Panc1 (cell line): Measurements from ENCODE around the gene FOS. TPM values are rescaled to one million over a fixed set of nuclear protein-coding genes. Genes with fewer than 3 reads are reported as not detected.

ENCODE experiments used
- ATAC-seq: fragments of 200-7000 bp; cut with Tn5 transposase; 2 replicates; pipeline ENCODE4 v1.9.1; 2020; ENCODE audit warnings: mild to moderate bottlenecking, moderate library complexity
- BruUV-seq: library from RNA; stranded (reverse); fragments of 400-500 nt; replicated peaks from 2 replicates; lab custom pipeline; 2021; lab: Mats Ljungman, UMichigan
- CTCF ChIA-PET: fragments of 300-600 bp; sonication (Branson Sonifier 250); formaldehyde crosslinking; loops from one replicate; lab custom pipeline; 2022; ENCODE audit warnings: antibody characterized with exemption; lab: Charles Lee
- POLR2A ChIA-PET: fragments of 300-600 bp; sonication (Branson Sonifier 250); formaldehyde crosslinking; loops from one replicate; lab custom pipeline; 2022; ENCODE audit warnings: antibody characterized with exemption; lab: Charles Lee
- DNase-seq: peaks from one replicate; pipeline ENCODE4 v3.0.0-alpha.2; 2010; ENCODE audit warnings: low read depth, low spot score
- H3K27ac ChIP-seq: 2 replicates; pipeline ENCODE4 v1.5.1; 2011; ENCODE audit warnings: mild to moderate bottlenecking, low read length, inconsistent platforms
- H3K27me3 ChIP-seq: fragments of 200-500 bp; sonication (Bioruptor generic); 2 replicates; pipeline ENCODE4 v1.6.0; 2014; ENCODE audit warnings: low read length, inconsistent platforms; ENCODE audit not compliant: control insufficient read depth, insufficient read depth
- H3K36me3 ChIP-seq: fragments of 200-500 bp; sonication (Bioruptor generic); 2 replicates; pipeline ENCODE4 v1.5.1; 2014; ENCODE audit warnings: inconsistent platforms, mild to moderate bottlenecking, low read length, moderate library complexity; ENCODE audit not compliant: control insufficient read depth, insufficient read depth
- H3K4me1 ChIP-seq: 2 replicates; pipeline ENCODE4 v1.5.1; 2011; ENCODE audit warnings: inconsistent platforms, mild to moderate bottlenecking, low read length, moderate library complexity; ENCODE audit not compliant: control insufficient read depth, insufficient read depth
- H3K4me3 ChIP-seq, 2 experiments: 2 replicates each; pipeline ENCODE4 v1.5.1; 2011 to 2012; ENCODE audit warnings: low read depth in 2 of 2, low read length in 2 of 2, mild to moderate bottlenecking in 2 of 2, inconsistent platforms in 1 of 2, moderate library complexity in 1 of 2
- H3K9me3 ChIP-seq: fragments of 200-500 bp; sonication (Bioruptor generic); 2 replicates; pipeline ENCODE4 v1.5.1; 2014; ENCODE audit warnings: low read depth, mild to moderate bottlenecking, inconsistent platforms, low read length, moderate library complexity; ENCODE audit not compliant: control insufficient read depth, insufficient read depth
- POLR2AphosphoS5 ChIP-seq: IDR thresholded peaks from 2 replicates; pipeline ENCODE4 v1.6.1; 2012; ENCODE audit warnings: mild to moderate bottlenecking, low read depth, low read length, moderate library complexity
- SIN3A ChIP-seq: IDR thresholded peaks from 2 replicates; pipeline ENCODE4 v1.6.1; 2012; ENCODE audit warnings: low read depth, mild to moderate bottlenecking, low read length, moderate library complexity, borderline replicate concordance; ENCODE audit not compliant: insufficient read depth
- TCF7L2 ChIP-seq: IDR thresholded peaks from 2 replicates; pipeline ENCODE4 v1.6.1; 2011; ENCODE audit warnings: mild to moderate bottlenecking, low read depth, low read length, inconsistent platforms
- in situ Hi-C: cut with HindIII; loops from 2 replicates; pipeline ENCODE4 v1.10.0; 2016; ENCODE audit warnings: low sequenced_read_pairs, low pct_unique_long_range_greater_than_20kb
- intact Hi-C: fragments of 100-400 bp; cut with micrococcal nuclease; formaldehyde crosslinking; loops from one replicate; pipeline ENCODE4 v1.10.0; 2022; ENCODE audit not compliant: unreplicated experiment
- total RNA-seq: library from RNA; stranded (reverse); gene quantifications from one replicate; pipeline ENCODE4 v1.2.1, GENCODE V29; 2021; ENCODE audit not compliant: unreplicated experiment
- TF ChIP-seq, protein P1 (sequence below): fragments of 450-650 bp; IDR thresholded peaks from 2 replicates; pipeline ENCODE4 v1.5.1; 2017; ENCODE audit warnings: mild to moderate bottlenecking
- TF ChIP-seq, protein P2 (sequence below), 2 experiments: IDR thresholded peaks; 2 replicates each; pipeline ENCODE4 v1.6.1; 2011 to 2012; ENCODE audit warnings: low read depth in 2 of 2, control low read depth in 1 of 2, low read length in 1 of 2, mild to moderate bottlenecking in 1 of 2, moderate library complexity in 1 of 2; ENCODE audit not compliant: insufficient read depth in 1 of 2

The FOS gene
- total RNA-seq, 1 experiment from 2014 or later, result 26.8 TPM

DNA sequence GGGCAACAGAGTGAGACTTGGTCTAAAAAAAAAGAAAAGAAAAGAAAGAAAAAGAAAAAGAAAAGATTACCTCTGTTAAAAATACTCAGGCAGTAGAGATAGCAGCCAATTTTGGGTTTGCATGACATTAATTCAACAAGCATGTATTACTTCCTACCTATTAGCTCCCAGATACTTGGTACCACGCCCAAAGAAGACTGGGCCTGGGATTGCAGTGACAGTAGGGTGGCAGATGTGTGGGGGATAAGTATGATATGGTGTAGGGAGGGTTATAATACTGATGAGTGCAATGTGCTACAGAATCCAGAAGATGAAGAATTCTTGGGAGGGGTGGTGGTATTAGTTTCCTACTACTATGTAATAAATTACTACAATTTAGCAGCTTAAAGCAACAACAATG, 46.4 kb upstream of the FOS start:
- no peak overlapping the region for H3K27ac ChIP-seq
- no peaks in the 10 kb centered on the region for H3K9me3 ChIP-seq
- ATAC-seq, result no peak
- intact Hi-C loops, result no loop called here
- H3K4me3 ChIP-seq, result no peak overlapping the region
- no peaks in the 10 kb centered on the region for H3K27me3 ChIP-seq
- no peak for TF ChIP-seq TCF7L2
- TF ChIP-seq, protein P1, sequence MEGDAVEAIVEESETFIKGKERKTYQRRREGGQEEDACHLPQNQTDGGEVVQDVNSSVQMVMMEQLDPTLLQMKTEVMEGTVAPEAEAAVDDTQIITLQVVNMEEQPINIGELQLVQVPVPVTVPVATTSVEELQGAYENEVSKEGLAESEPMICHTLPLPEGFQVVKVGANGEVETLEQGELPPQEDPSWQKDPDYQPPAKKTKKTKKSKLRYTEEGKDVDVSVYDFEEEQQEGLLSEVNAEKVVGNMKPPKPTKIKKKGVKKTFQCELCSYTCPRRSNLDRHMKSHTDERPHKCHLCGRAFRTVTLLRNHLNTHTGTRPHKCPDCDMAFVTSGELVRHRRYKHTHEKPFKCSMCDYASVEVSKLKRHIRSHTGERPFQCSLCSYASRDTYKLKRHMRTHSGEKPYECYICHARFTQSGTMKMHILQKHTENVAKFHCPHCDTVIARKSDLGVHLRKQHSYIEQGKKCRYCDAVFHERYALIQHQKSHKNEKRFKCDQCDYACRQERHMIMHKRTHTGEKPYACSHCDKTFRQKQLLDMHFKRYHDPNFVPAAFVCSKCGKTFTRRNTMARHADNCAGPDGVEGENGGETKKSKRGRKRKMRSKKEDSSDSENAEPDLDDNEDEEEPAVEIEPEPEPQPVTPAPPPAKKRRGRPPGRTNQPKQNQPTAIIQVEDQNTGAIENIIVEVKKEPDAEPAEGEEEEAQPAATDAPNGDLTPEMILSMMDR, result no peak
- TF ChIP-seq, protein P2, sequence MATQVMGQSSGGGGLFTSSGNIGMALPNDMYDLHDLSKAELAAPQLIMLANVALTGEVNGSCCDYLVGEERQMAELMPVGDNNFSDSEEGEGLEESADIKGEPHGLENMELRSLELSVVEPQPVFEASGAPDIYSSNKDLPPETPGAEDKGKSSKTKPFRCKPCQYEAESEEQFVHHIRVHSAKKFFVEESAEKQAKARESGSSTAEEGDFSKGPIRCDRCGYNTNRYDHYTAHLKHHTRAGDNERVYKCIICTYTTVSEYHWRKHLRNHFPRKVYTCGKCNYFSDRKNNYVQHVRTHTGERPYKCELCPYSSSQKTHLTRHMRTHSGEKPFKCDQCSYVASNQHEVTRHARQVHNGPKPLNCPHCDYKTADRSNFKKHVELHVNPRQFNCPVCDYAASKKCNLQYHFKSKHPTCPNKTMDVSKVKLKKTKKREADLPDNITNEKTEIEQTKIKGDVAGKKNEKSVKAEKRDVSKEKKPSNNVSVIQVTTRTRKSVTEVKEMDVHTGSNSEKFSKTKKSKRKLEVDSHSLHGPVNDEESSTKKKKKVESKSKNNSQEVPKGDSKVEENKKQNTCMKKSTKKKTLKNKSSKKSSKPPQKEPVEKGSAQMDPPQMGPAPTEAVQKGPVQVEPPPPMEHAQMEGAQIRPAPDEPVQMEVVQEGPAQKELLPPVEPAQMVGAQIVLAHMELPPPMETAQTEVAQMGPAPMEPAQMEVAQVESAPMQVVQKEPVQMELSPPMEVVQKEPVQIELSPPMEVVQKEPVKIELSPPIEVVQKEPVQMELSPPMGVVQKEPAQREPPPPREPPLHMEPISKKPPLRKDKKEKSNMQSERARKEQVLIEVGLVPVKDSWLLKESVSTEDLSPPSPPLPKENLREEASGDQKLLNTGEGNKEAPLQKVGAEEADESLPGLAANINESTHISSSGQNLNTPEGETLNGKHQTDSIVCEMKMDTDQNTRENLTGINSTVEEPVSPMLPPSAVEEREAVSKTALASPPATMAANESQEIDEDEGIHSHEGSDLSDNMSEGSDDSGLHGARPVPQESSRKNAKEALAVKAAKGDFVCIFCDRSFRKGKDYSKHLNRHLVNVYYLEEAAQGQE (IDR thresholded peaks at IDR 0.05; ENCODE audit: insufficient read depth in 1 of 2, low read depth in 2 of 2, low read length in 1 of 2), result no peak
- no peak for TF ChIP-seq SIN3A
- TF ChIP-seq POLR2AphosphoS5, result no peak
- H3K36me3 ChIP-seq, result no peaks in the 10 kb centered on the region
- DNase-seq, result no peak
- BruUV-seq, result no TSS peak
- in situ Hi-C loops, result no loop called here
- POLR2A ChIA-PET, result no interaction called here
- CTCF ChIA-PET, result no interaction called here
- H3K4me1 ChIP-seq, result no peaks in the 10 kb centered on the region

DNA sequence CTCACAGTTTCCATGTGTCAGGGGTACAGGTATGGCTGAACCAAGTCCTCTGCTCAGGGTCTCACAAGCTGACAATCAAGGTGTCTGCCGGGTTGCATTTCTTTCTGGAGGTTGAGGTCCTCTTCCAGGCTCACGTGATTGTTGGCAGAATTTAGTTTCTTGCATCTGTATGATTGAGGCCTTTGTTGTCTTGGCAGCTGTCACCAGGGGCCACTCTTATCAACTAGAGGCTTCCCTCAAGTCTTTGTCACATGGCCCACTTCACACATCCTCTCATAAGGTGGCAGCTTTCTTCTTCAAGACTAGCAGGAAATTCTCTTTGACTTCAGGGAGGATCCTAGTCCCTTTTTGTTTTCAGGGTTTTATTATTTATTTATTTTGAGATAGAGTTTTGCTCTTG, 46.0 kb upstream of the FOS start:
- CTCF ChIA-PET, result no interaction called here
- BruUV-seq, result no TSS peak
- intact Hi-C loops, result no loop called here

More for the DNA sequence above, 46.0 kb upstream of the FOS start:
- ATAC-seq, result no peak
- DNase-seq, result no peak
- in situ Hi-C loops, result no loop called here
- POLR2A ChIA-PET, result interaction anchor here (0.6 kb wide), 1 partner anchor 31 kb away, joined by 3 read pairs; no protein-coding TSS in a partner anchor
- TF ChIP-seq SIN3A (no peak), TCF7L2 (no peak), POLR2AphosphoS5 (no peak)
- TF ChIP-seq, protein P2 (IDR thresholded peaks at IDR 0.05; ENCODE audit: insufficient read depth in 1 of 2, low read depth in 2 of 2, low read length in 1 of 2), result no peak
- TF ChIP-seq, protein P1, result no peak
- no peak overlapping the region for H3K27ac ChIP-seq
- H3K27me3 ChIP-seq, result no peaks in the 10 kb centered on the region
- no peaks in the 10 kb centered on the region for H3K9me3 ChIP-seq
- no peak overlapping the region for H3K4me3 ChIP-seq
- H3K4me1 ChIP-seq, result no peaks in the 10 kb centered on the region
- H3K36me3 ChIP-seq, result no peaks in the 10 kb centered on the region
